ENCODE measurements around the gene CCDC3. TPM values are rescaled to one million over a fixed set of nuclear protein-coding genes. Genes with fewer than 3 reads are reported as not detected.

The CCDC3 gene
- total and polyA plus RNA-seq, 3 donors from 2014 or later = 30.6 to 35.5 (median 33.3) TPM

DNA sequence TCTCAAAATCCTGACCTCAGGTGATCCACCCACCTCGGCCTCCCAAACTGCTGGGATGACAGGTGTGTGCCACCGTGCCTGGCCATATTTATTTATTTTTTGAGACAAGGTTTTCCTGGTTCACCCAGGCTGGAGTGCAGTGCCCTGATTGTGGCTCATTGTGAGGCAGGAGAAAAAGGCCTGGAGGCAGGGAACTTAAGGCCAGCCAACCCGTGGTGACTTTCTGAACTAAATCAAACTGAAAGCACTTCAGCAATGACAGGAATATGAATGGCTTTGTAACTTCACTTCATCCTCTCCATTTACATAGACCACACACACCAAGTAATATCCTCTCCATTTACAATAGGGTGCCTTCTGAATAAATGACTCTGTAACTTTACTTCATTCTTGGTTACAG, 124.4 kb downstream of the CCDC3 start:
- intact Hi-C loops (cut with DNase I; ENCODE audit: low total_unique reads) = no loop called here
- 89 to 93% methylated on average over 3 of the region's 3 CpGs for WGBS, 2 donors
- DNase-seq = no peak
- peaks cover 11% of the 10 kb centered on the region for H3K4me1 ChIP-seq
- no peak for TF ChIP-seq POLR2A (IDR thresholded peaks at IDR 0.05)
- no peaks in the 10 kb centered on the region for H3K9me3 ChIP-seq
- no peaks in the 10 kb centered on the region for H3K27me3 ChIP-seq
- H3K4me3 ChIP-seq = no peak overlapping the region
- H3K36me3 ChIP-seq (ENCODE audit: low read depth, missing control alignments) = no peaks in the 10 kb centered on the region
- no peak overlapping the region for H3K27ac ChIP-seq

- 91 to 93% methylated on average over 4 to 5 of the region's 5 CpGs for WGBS, 2 donors
Measured at GRCh38 chr10:12876266-12876665, 125.2 kb downstream of the CCDC3 start.

DNA sequence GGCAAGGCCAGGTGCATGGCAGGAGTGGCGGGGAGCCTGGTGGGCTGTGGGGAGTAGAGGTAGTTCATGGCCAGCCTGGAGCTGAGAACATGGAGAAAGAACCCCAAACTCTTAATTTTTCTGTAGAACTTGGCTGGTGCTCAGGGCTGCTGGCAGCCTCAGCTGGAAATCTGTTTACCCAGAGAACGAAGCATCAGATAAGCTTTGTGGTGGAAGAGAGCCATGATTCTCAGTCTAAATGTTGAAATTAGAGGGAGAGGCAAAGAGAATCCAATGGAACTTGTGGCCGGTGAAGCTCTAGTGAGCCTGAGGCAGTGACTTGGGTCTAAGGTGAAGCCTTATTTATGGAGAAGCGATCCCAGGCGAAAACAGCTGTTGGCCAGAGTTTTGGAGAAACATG, 126.4 kb downstream of the CCDC3 start:
- H3K27me3 ChIP-seq = no peaks in the 10 kb centered on the region
- DNase-seq = peak; percentile 64
- H3K9me3 ChIP-seq = no peaks in the 10 kb centered on the region
- intact Hi-C loops (cut with DNase I; ENCODE audit: low total_unique reads) = no loop called here
- H3K27ac ChIP-seq = no peak overlapping the region
- H3K36me3 ChIP-seq (ENCODE audit: low read depth, missing control alignments) = no peaks in the 10 kb centered on the region
- peaks cover 5% of the 10 kb centered on the region for H3K4me1 ChIP-seq
- TF ChIP-seq CTCF (IDR thresholded peaks at IDR 0.05) (no peak), POLR2A (IDR thresholded peaks at IDR 0.05) (no peak)
- 54 to 62% methylated on average over 5 of the region's 5 CpGs for WGBS, 2 donors
- H3K4me3 ChIP-seq = no peak overlapping the region

More at GRCh38 chr10:12876266-12876665, 125.2 kb downstream of the CCDC3 start:
- no peak for DNase-seq
- H3K36me3 ChIP-seq (ENCODE audit: low read depth, missing control alignments) = no peaks in the 10 kb centered on the region
- peaks cover 11% of the 10 kb centered on the region for H3K4me1 ChIP-seq
- H3K9me3 ChIP-seq = no peaks in the 10 kb centered on the region
- intact Hi-C loops (cut with DNase I; ENCODE audit: low total_unique reads) = no loop called here
- no peak overlapping the region for H3K4me3 ChIP-seq
- H3K27me3 ChIP-seq = no peaks in the 10 kb centered on the region
- TF ChIP-seq POLR2A (IDR thresholded peaks at IDR 0.05) (no peak), CTCF (IDR thresholded peaks at IDR 0.05) (no peak)
- H3K27ac ChIP-seq = no peak overlapping the region

- TF ChIP-seq CTCF (IDR thresholded peaks at IDR 0.05) = no peak
- no peak for TF ChIP-seq POLR2A (IDR thresholded peaks at IDR 0.05)
- H3K36me3 ChIP-seq (ENCODE audit: low read depth, missing control alignments) = no peaks in the 10 kb centered on the region
- intact Hi-C loops (cut with DNase I; ENCODE audit: low total_unique reads) = no loop called here
- no peak overlapping the region for H3K4me3 ChIP-seq
- WGBS, 2 donors = 91 to 95% methylated on average over 6 of the region's 6 CpGs
- no peaks in the 10 kb centered on the region for H3K9me3 ChIP-seq
- no peak overlapping the region for H3K27ac ChIP-seq
- no peak for DNase-seq
- H3K27me3 ChIP-seq = no peaks in the 10 kb centered on the region
- peaks cover 5% of the 10 kb centered on the region for H3K4me1 ChIP-seq
Measured at GRCh38 chr10:12874501-12874900, 127.0 kb downstream of the CCDC3 start.

DNA sequence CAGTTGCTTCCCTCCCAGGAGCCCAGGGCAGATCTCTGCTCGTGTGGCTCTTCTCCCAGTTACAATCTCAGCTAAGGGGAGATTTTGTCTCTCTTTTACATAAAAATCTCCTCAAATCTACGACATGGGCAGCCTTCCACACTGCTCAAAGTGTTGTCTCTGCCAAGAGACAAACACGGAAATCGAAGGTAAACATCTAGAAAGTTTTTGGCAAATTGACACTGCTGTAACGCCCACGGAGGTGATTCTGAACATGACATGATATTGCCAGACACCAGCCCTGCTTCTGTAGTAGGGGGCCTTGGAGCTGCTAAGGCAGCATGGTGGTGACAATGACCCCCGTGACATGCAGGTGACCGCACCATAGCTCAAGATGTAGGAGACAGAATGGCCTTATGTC, 128.3 kb downstream of the CCDC3 start:
- H3K4me1 ChIP-seq = peaks cover 5% of the 10 kb centered on the region
- DNase-seq = no peak
- H3K9me3 ChIP-seq = no peaks in the 10 kb centered on the region
- intact Hi-C loops (cut with DNase I; ENCODE audit: low total_unique reads) = no loop called here
- WGBS, 2 donors = 56 to 83% methylated on average over 8 of the region's 8 CpGs
- TF ChIP-seq CTCF (IDR thresholded peaks at IDR 0.05) = no peak
- TF ChIP-seq POLR2A (IDR thresholded peaks at IDR 0.05) = no peak
- H3K4me3 ChIP-seq = no peak overlapping the region
- no peaks in the 10 kb centered on the region for H3K27me3 ChIP-seq
- no peaks in the 10 kb centered on the region for H3K36me3 ChIP-seq (ENCODE audit: low read depth, missing control alignments)
- peak overlapping the region in 1 of 2 donors; percentile 33 for H3K27ac ChIP-seq
